Middle frontal gyrus (tissue), 1 donor: ENCODE results near the gene RPUSD1.
"Not testable (repeated sequence)": the region's sequence is repeated elsewhere in the genome, so short reads cannot be mapped to it uniquely, and the experiment has no call there.

Experiments used
- DNase-seq: peaks from one replicate; pipeline ENCODE4 v3.0.0-alpha.2; 2015; ENCODE audit warnings: low spot score; ENCODE audit errors: extremely low spot score

The RPUSD1 gene

DNA sequence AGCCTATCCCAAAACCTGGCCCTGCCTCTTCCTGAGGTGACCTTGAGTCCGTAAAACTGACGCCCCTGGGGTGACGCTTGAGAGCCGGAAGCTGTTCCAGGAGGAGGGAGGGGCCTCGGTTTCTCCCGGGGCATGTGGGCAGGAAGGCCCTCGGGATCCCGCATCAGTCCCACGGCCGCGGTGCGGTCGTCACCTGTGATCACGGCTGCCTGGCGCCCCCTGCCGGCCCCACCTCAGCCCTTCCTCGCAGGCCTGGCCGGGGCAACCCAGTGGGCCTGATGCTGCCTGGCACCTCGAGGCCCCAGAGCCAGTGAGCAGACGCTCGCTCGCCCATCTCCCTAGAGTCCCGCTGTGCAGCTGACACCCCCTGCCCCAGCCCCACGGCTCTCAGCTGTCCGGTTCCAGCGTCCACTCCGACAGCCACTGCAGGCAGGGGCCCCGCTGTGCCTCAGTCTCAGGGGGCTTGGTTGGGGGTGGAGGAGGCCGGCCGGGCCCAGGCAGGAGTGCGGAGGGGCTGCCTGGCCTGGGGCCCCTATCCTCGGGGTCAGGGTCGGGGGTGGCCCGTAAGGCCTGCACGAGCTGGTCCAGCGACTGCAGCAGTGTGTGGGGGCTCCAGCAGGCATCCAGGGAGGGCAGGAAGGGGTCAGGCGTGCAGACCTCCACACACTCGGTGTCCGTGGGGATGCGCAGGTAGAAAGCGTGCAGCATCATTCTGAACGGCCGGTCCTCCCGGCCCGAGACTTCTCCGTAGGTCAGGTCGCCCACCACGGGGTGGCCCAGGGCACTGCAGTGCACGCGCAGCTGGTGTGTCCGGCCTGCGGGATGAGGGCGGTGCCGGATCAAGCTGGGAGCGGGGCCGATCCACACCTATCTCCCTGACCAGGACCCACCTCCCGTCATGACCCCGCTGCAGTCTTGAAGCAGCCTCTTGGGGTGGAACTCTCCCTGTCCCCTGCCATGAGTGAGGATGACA, 2.3 kb downstream of the RPUSD1 start:
- no peak for DNase-seq

DNA sequence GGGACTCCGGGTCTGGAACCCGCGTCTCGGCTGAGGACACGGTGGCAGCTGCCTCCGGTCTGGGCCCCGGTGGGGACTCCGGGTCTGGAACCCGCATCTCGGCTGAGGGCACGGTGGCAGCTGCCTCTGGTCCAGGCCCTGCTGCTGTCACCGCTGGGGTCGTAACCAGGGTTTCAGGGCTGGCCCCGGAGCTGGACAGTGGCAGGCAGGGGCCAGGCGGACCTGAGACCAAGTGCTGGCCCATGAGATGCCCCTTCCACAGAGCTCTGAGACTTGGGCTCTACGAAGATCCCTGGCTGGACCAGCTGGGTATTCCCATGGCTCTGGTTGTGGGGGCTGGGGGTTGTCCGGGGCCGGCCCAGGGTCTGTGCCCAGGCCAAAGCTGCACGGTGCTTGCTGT, 3.8 kb downstream of the RPUSD1 start:
- no peak for DNase-seq

DNA sequence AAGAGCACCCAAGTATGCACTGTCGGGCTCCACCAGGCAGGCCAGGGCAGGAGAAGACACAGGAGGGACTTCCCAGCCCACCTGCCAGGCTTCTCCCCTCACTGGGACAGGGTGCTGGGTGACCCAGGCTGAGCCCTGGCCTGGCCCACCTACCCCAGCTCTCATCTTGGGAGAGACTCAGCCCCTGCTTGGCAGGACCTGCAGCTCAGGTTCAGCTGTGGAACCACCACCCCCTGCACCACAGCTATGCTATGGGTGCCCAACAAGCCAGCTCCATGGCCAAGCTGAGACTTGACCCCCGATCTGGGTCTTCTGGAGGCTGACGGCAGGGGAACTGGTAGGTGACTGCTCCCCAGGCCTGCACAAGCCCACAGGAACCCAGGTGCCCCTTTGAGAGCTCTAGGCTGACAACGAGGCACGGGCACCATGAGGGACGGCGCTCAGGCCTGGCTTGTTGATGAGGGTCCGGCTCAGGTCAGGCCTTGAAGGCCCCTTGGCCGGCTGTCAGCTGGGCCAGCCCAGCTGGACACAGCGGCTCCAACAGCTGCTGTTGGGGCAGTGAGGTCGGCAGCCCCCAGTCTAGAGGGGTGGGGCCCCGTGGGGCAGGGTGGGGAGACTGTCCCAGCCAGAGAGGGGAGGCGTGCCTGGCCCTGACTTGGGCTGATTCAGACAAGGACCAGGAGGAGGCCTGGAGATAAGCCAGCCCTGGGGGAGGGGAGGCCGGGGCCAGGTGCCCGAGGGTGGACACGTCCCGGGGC, 4.6 kb downstream of the RPUSD1 start:
- no peak for DNase-seq

GRCh38 chr16:782766-783403, 5.3 kb downstream of the RPUSD1 start:
- DNase-seq = no peak

DNA sequence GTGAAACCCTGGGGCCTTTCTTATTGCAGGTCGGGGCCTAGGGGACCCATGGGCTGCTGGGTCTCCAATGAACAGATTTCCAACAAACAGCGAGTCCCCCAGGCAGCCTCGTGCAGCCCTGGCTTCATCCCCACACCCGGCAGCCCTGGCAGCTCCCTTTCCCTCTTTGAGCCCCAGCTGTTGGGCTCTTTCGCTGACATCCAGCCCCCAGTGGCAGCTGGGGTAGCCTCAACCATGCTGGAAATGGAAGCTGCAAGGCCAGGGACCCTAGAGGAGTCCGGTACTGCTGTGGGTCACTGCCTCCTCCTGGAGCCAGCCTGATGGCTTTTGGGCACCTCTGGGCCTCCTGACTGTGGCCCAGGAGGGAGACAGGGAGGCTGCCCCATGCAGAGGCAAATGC, 5.9 kb downstream of the RPUSD1 start:
- DNase-seq = no peak

DNA sequence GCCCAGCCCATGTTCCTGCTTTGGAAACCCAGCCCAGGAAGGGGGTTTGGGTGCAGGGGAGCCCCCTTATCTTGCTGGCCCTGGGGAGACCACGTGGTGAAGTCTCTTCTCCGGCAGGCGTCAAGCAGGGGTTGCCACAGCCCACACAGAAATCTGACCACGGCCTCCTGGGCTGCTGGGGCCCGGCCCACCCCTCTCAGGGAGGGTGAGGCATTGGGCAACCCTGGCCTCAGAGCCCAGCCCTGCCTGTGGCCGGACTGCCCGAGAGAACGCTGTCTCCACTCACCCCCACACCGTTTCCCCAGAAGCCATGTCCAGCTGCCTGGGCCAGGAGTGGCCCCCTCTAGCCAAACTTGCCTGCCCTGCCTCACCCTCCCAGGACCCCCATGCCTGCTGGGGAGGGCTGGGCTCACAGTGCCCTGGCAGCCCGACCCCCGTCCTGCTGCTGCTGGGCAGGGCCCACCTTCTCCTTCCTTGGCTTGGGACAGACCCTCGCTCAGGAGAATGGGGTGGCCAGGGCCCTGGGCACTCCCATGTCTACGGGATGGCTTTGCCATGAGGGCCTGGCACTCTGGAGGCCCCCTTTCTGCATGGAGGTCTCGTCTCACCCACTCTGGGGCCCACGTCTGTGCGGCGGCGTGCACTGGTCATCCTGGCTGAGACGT, 6.7 kb downstream of the RPUSD1 start:
- DNase-seq = no peak

GRCh38 chr16:780296-780695, 7.9 kb downstream of the RPUSD1 start:
- DNase-seq = no peak

- DNase-seq = no peak
Observed at GRCh38 chr16:779561-779960, 8.6 kb downstream of the RPUSD1 start.

DNA sequence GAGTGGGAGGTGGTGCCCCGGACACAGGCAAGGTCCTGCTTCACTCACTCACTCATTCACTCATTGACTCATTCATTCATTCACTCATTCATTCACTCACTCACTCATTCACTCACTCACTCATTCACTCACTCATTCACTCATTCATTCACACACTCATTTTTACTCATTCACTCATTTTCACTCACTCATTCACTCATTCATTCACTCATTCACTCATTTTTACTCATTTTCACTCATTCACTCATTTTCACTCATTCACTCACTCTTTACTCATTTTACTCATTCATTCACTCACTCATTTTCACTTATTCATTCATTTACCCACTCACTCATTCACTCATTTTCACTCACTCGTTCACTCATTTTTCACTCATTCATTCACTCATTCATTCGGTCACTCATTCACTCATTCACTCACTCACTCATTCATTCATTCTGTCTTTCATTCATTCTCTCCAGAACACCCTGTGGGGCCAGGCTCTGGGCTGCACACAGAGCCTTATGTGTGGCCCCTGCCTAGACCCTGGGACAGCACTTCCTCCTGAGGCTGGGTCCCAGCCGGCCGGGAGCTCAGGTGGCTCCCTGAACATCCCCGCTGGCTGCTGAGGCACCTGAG, 9.2 kb downstream of the RPUSD1 start:
- DNase-seq = no peak

DNA sequence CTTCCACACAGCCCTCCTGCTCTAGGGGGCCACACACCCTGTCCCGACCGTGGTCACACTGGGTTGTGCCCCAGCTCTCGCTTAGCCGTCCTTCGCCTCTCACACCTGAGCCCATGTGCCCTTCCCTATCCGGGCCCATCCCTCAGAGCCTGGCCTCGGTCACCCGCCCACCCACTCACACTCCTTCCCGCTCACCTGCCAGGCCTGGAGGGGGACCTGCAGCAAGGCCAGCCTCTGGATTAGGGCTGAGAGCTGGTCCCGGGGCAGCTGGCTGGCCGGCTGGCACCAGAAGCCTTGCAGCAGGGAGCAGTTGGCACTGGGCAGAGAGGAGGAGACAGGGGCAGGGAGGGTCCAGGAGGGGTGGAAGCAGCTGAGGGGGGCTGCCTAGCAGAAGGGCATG, 9.7 kb downstream of the RPUSD1 start:
- no peak for DNase-seq

DNA sequence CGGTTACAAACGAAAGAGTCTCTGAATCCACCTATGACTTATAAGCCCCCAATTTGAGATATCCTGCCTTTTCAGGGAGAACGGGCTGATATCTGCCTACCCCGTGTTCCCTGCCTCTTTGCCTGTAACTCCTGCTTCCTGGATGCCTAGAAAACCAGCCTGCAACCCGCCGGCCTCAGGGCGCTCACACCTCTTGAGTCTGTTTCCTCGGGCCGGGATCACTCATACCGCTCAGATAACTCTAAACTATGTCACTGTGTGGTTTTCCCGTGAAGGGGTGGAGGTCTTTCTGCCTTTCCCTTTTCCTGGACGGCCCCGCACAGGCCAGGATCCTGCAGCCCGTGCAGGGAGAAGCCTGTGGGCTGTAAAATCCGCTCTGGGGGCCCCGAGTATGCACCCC, 10.4 kb downstream of the RPUSD1 start:
- DNase-seq = no peak

DNA sequence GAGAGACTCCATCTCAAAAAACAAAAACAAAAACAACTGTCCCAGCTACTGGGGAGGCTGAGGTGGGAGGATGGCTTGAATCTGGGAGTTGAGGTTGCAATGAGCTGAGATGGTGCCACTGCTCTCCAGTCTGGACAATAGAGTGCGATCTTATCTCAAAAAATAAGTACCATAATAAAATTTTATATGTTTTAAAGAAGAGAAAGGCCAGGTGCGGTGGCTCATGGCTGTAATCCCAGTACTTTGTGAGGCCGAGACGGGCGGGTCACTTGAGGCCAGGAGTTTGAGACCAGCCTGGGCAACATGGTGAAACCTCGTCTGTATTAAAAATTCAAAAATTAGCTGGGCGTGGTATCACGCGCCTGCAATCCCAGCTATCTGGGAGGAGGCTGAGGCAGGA, 11.4 kb downstream of the RPUSD1 start:
- DNase-seq = no peak

GRCh38 chr16:776298-776697, 11.9 kb downstream of the RPUSD1 start:
- not testable (repeated sequence) for DNase-seq

DNA sequence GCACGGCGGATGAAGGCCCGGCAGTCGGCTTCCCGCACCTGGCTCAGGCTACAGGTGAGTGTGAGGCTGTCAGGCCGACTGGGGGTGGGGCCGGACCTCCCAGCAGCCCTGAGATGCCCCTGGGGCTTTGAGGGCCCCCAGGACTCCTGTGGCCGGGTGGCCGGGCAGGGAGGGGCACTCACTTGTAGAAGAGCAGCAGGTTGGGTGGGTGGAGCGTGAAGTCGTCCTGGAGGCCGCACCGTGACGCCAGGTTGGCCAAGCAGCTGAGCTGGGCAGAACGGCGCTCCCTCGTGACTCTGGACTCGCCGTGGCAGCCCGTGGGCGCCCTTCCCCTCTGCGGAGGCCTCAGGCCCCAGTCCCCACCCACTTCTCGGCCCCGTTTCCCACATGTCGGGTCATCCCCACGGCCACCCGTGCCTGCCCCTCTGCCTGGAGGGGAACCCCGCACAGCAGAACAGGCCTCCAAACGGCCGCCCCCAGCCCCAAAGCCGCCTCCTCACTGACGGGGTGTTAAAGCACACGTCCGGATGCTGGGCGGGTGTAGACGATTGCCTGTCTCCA, 12.9 kb downstream of the RPUSD1 start:
- DNase-seq = no peak

- DNase-seq = no peak
Observed at GRCh38 chr16:774086-775001, 13.8 kb downstream of the RPUSD1 start.

DNA sequence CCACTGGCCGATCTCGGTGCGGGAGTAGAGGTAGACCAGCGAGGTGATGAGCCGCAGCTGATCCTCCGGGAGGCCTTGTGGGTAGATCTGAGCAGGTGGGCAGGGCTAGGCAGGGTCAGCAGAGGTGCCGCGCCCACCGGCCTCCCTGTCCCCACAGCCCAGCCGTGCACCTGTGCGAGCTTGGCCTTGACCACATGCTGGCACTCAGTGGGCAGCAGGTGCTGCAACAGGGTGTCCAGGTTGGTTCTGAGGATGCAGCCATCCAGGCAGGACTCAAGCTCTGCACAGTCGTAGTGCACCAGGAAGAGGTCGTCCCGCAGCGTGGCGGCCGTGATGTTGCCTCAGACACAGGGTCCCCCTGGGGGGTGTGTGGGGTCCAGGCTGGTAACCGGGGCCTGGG, 15.2 kb downstream of the RPUSD1 start:
- no peak for DNase-seq

- no peak for DNase-seq
Observed at GRCh38 chr16:770411-770810, 17.8 kb downstream of the RPUSD1 start.

GRCh38 chr16:769934-770333, 18.2 kb downstream of the RPUSD1 start:
- no peak for DNase-seq

- DNase-seq = no peak
Observed at GRCh38 chr16:769184-769784, 18.9 kb downstream of the RPUSD1 start.
